HepG2 (cell line): ENCODE data around the gene CPS1. TPM values are rescaled to one million over a fixed set of nuclear protein-coding genes. Genes with fewer than 3 reads are reported as not detected.

Experiments used
- ATAC-seq: fragments of 200-7000 bp; cut with Tn5 transposase; 3 replicates; pipeline ENCODE4 v1.9.1; 2020; ENCODE audit warnings: mild to moderate bottlenecking, moderate library complexity
- BruUV-seq: library from RNA; stranded (reverse); fragments of 400-500 nt; replicated peaks from 2 replicates; lab custom pipeline; 2021; lab: Mats Ljungman, UMichigan
- CTCF ChIA-PET: fragments of 300-600 bp; formaldehyde crosslinking; extraction: SDS; loops from one replicate; lab custom pipeline; 2021; ENCODE audit warnings: low total read pairs, inconsistent platforms, low intra/inter-chr PET ratio; lab: Yijun Ruan, JAX
- POLR2A ChIA-PET: fragments of 350-600 bp; sonication (Branson Sonifier 250); formaldehyde crosslinking; loops from one replicate; lab custom pipeline; 2020; ENCODE audit warnings: antibody characterized with exemption, inconsistent platforms; lab: Yijun Ruan, JAX
- DNase-seq: peaks from one replicate; pipeline ENCODE4 v3.0.0-alpha.2; 2015; ENCODE audit warnings: low spot score
- FAIRE-seq: peaks from 3 replicates; lab custom pipeline; 2011; peaks lifted over from hg19 to GRCh38; lab: Jason Lieb, UNC
- H2AFZ ChIP-seq: one replicate; pipeline ENCODE4 v1.6.1; 2011; ENCODE audit warnings: low read length, inconsistent platforms
- H3K27ac ChIP-seq: fragments of 300-600 bp; 3 replicates; pipeline ENCODE4 v1.8.0; 2011; ENCODE audit warnings: mixed run types, mild to moderate bottlenecking, mixed read lengths, low read length, inconsistent platforms; ENCODE audit not compliant: insufficient read depth; ENCODE audit errors: extremely low read length
- H3K27me3 ChIP-seq, 2 experiments: fragments of 200-600 bp in 1 of 2; 2 replicates in 1 of 2; 3 replicates in 1 of 2; pipeline versions ENCODE4 v1.6.0 to v1.8.0; 2011; ENCODE audit warnings: low read length in 2 of 2, mild to moderate bottlenecking in 2 of 2, moderate library complexity in 2 of 2, inconsistent platforms in 1 of 2; ENCODE audit not compliant: insufficient read depth in 2 of 2, control insufficient read depth in 1 of 2
- H3K36me3 ChIP-seq, 2 experiments: fragments of 200-600 bp in 1 of 2; replicated peaks in 1 of 2; 2 replicates in 1 of 2; 3 replicates in 1 of 2; pipeline versions ENCODE4 v1.5.1 to v1.8.0; 2011; ENCODE audit warnings: low read length in 2 of 2, inconsistent platforms in 1 of 2; ENCODE audit not compliant: insufficient read depth in 2 of 2, control insufficient read depth in 1 of 2
- H3K4me1 ChIP-seq: 2 replicates; pipeline ENCODE4 v1.5.1; 2012; ENCODE audit warnings: low read length, inconsistent platforms; ENCODE audit not compliant: insufficient read depth
- H3K4me2 ChIP-seq: 2 replicates; pipeline ENCODE4 v1.6.0; 2011; ENCODE audit warnings: low read depth, low read length, inconsistent platforms
- H3K4me3 ChIP-seq, 3 experiments: fragments of 200-600 bp in 1 of 3; sonication (generic), shearing (Covaris generic) in 1 of 3; replicated peaks in 1 of 3; 2 replicates each; pipeline ENCODE4 v1.5.1; 2011 to 2016; ENCODE audit warnings: low read length in 3 of 3, inconsistent platforms in 2 of 3, low read depth in 2 of 3, mild to moderate bottlenecking in 2 of 3, control low read depth in 1 of 3, mixed read lengths in 1 of 3; ENCODE audit not compliant: insufficient read depth in 1 of 3
- H3K79me2 ChIP-seq: one replicate; pipeline ENCODE4 v1.6.1; 2011; ENCODE audit warnings: low read length, inconsistent platforms; ENCODE audit not compliant: insufficient read depth
- H3K9ac ChIP-seq: 2 replicates; pipeline ENCODE4 v1.6.0; 2011; ENCODE audit warnings: mild to moderate bottlenecking, low read depth, low read length, inconsistent platforms; ENCODE audit not compliant: insufficient read depth
- H3K9me3 ChIP-seq: 2 replicates; pipeline ENCODE4 v1.5.1; 2012; ENCODE audit warnings: mild to moderate bottlenecking, low read length
- H4K20me1 ChIP-seq: 2 replicates; pipeline ENCODE4 v1.6.0; 2011; ENCODE audit warnings: inconsistent platforms, mild to moderate bottlenecking, low read length, moderate library complexity; ENCODE audit not compliant: insufficient read depth
- ERF ChIP-seq: IDR thresholded peaks from 2 replicates; pipeline ENCODE4 v1.6.1; 2018; ENCODE audit warnings: missing biosample characterization, missing genetic modification reagents
- FOSL2 ChIP-seq: sonication (generic); formaldehyde crosslinking; IDR thresholded peaks from 2 replicates; pipeline ENCODE4 v1.4.0; 2020; ENCODE audit warnings: missing genetic modification reagents
- MLX ChIP-seq: IDR thresholded peaks from 2 replicates; pipeline ENCODE4 v1.6.1; 2016
- MTERF4 ChIP-seq: sonication (generic); formaldehyde crosslinking; IDR thresholded peaks from 2 replicates; pipeline ENCODE4 v1.8.0; 2023; ENCODE audit warnings: mild to moderate bottlenecking, missing genetic modification reagents
- RARG ChIP-seq: sonication (generic); formaldehyde crosslinking; IDR thresholded peaks from 2 replicates; pipeline ENCODE4 v1.4.0; 2020; ENCODE audit warnings: low read depth, mild to moderate bottlenecking, missing genetic modification reagents
- RORA ChIP-seq: sonication (generic); formaldehyde crosslinking; IDR thresholded peaks from 2 replicates; pipeline ENCODE4 v1.5.0; 2020; ENCODE audit warnings: mild to moderate bottlenecking, missing genetic modification reagents, moderate library complexity
- SNAPC4 ChIP-seq: sonication (generic); formaldehyde crosslinking; IDR thresholded peaks from 2 replicates; pipeline ENCODE4 v1.4.0; 2020; ENCODE audit warnings: mild to moderate bottlenecking, missing genetic modification reagents
- SSRP1 ChIP-seq: IDR thresholded peaks from 2 replicates; pipeline ENCODE4 v1.6.1; 2016; ENCODE audit warnings: control low read depth
- TBL1XR1 ChIP-seq: fragments of 150-350 bp; IDR thresholded peaks from 2 replicates; pipeline ENCODE4 v1.6.1; 2014; ENCODE audit warnings: borderline replicate concordance, low read length; ENCODE audit not compliant: partially characterized antibody
- TBX2 ChIP-seq: sonication (generic); formaldehyde crosslinking; IDR thresholded peaks from 2 replicates; pipeline ENCODE4 v1.5.0; 2020; ENCODE audit warnings: missing genetic modification reagents, mild to moderate bottlenecking, borderline replicate concordance
- U2AF1 ChIP-seq: fragments of 200-400 bp; formaldehyde crosslinking; optimal IDR thresholded peaks from 2 replicates; pipeline ENCODE3; 2017; ENCODE audit warnings: mild to moderate bottlenecking, low read depth, low read length
- ZKSCAN1 ChIP-seq: fragments of 150-350 bp; IDR thresholded peaks from 2 replicates; pipeline ENCODE4 v1.6.1; 2014; ENCODE audit warnings: low read length
- ZNF235 ChIP-seq: sonication (generic); formaldehyde crosslinking; IDR thresholded peaks from 2 replicates; pipeline ENCODE4 v1.8.1; 2023; ENCODE audit warnings: mild to moderate bottlenecking, missing genetic modification reagents, borderline replicate concordance
- ZNF34 ChIP-seq: sonication (generic); formaldehyde crosslinking; IDR thresholded peaks from 2 replicates; pipeline ENCODE4 v1.4.0; 2020; ENCODE audit warnings: mild to moderate bottlenecking, missing genetic modification reagents, borderline replicate concordance
- ZUFSP ChIP-seq: sonication (generic); formaldehyde crosslinking; IDR thresholded peaks from 2 replicates; pipeline ENCODE4 v1.9.0; 2021; ENCODE audit warnings: missing genetic modification reagents, mild to moderate bottlenecking, borderline replicate concordance
- WGBS: methylation state at CpG from one replicate; pipeline ENCODE4 v1.1.6; 2017; ENCODE audit warnings: low lambda C conversion rate; 5-methylcytosine and 5-hydroxymethylcytosine counted together
- in situ Hi-C: cut with HindIII; loops from 2 replicates; pipeline ENCODE4 v1.10.0; 2017; ENCODE audit warnings: low pct_unique_long_range_greater_than_20kb; ENCODE audit not compliant: extremely low pct_ligation_motif_present
- intact Hi-C: fragments of 100-400 bp; cut with micrococcal nuclease; formaldehyde crosslinking; loops from one replicate; pipeline ENCODE4 v1.10.0; 2022; ENCODE audit not compliant: unreplicated experiment
- polyA plus RNA-seq, 8 experiments: library from polyadenylated mRNA; depleted of rRNA in 3 of 8; stranded (reverse) in 7 of 8; unstranded in 1 of 8; fragments of >200 nt; fragmentation: Illumina TruSeq in 4 of 8; extraction: Trizol in 4 of 8; gene quantifications; 2 replicates each; pipeline versions ENCODE4 v1.2.1 to v1.2.3, GENCODE V29; 2011 to 2016; ENCODE audit warnings: low read depth in 4 of 8, missing spikeins in 1 of 8, mixed read lengths in 1 of 8; ENCODE audit not compliant: insufficient read depth in 1 of 8
- total RNA-seq, 5 experiments: library from RNA; depleted of rRNA; stranded (reverse); fragments of >200 nt; fragmentation: Illumina TruSeq; extraction: Trizol; gene quantifications; 2 replicates each; pipeline ENCODE4 v1.2.3, GENCODE V29; 2016; ENCODE audit warnings: low read depth in 1 of 5

CPS1 gene
- total and polyA plus RNA-seq, 2 of the 13 experiments (the other 11 are each of a cell fraction or from before 2014, with no cell fraction given) = 24.4 to 51.7 TPM

GRCh38 chr2:210517264-210517663 lies 39.1 kb upstream of the CPS1 start (continued):
- TF ChIP-seq U2AF1 (no peak), RORA (CRISPR knock-in tag) (no peak), FOSL2 (CRISPR knock-in tag) (no peak), TBL1XR1 (no peak)

- no peaks in the 10 kb centered on the region for H3K27me3 ChIP-seq
- BruUV-seq = no TSS peak
- no peak overlapping the region for H3K4me2 ChIP-seq
- WGBS = 97% methylated on average over 5 of the region's 5 CpGs
- H4K20me1 ChIP-seq = no peaks in the 10 kb centered on the region
- intact Hi-C loops (no loop called here), in situ Hi-C loops (no loop called here)
- FAIRE-seq (no peak), ATAC-seq (no peak), DNase-seq (no peak)
- no peaks in the 10 kb centered on the region for H3K79me2 ChIP-seq
- POLR2A ChIA-PET = no interaction called here
- no peak overlapping the region for H2AFZ ChIP-seq
- H3K36me3 ChIP-seq = no peaks in the 10 kb centered on the region
- CTCF ChIA-PET = no interaction called here
- no peak overlapping the region for H3K27ac ChIP-seq
- H3K4me3 ChIP-seq = no peak overlapping the region
- no peaks in the 10 kb centered on the region for H3K9me3 ChIP-seq
- H3K4me1 ChIP-seq = peaks cover 31% of the 10 kb centered on the region
- H3K9ac ChIP-seq = no peak overlapping the region
- no peak for TF ChIP-seq SNAPC4
- no peak for TF ChIP-seq ZKSCAN1
- TF ChIP-seq TBX2 (CRISPR knock-in tag) = no peak
- TF ChIP-seq MTERF4 = no peak
- TF ChIP-seq ZNF235 (CRISPR knock-in tag) = no peak
- TF ChIP-seq RARG (CRISPR knock-in tag) = no peak
- no peak for TF ChIP-seq SSRP1 (CRISPR knock-in tag)
- no peak for TF ChIP-seq MLX (CRISPR knock-in tag)
- TF ChIP-seq ZNF34 (CRISPR knock-in tag) = no peak
- TF ChIP-seq ZUFSP (CRISPR knock-in tag) = no peak
- no peak for TF ChIP-seq ERF (CRISPR knock-in tag)
Measured at GRCh38 chr2:210519594-210519993, 36.8 kb upstream of the CPS1 start.
